HG02884 (cell line): Measurements from ENCODE around the gene MICAL2.

ENCODE experiments used
- ATAC-seq: cut with Tn5 transposase; IDR thresholded peaks from one replicate; pipeline ENCODE4 v1.9.1; 2021; ENCODE audit warnings: mild to moderate bottlenecking, moderate library complexity; ENCODE audit not compliant: unreplicated experiment

Gene MICAL2

GRCh38 chr11:12298610-12299009, 188.2 kb downstream of the MICAL2 start:
- no peak for ATAC-seq

GRCh38 chr11:12301379-12301778, 191.0 kb downstream of the MICAL2 start:
- ATAC-seq = no peak

GRCh38 chr11:12303421-12304149, 193.2 kb downstream of the MICAL2 start:
- no peak for ATAC-seq

GRCh38 chr11:12306830-12307229, 196.4 kb downstream of the MICAL2 start:
- no peak for ATAC-seq

- no peak for ATAC-seq
Measured at GRCh38 chr11:12312132-12312531, 201.7 kb downstream of the MICAL2 start.
